Hindlimb muscle (tissue), 1 donor: ENCODE measurements around the gene PHC2. TPM values are rescaled to one million over a fixed set of nuclear protein-coding genes. Genes with fewer than 3 reads are reported as not detected.

ENCODE experiments used
- DNase-seq: peaks from one replicate; pipeline ENCODE4 v3.0.0-alpha.2; 2013
- polyA plus RNA-seq: library from polyadenylated mRNA; unstranded; fragments of 120-200 nt; gene quantifications from one replicate; pipeline ENCODE4 v1.2.1, GENCODE V29; 2013; ENCODE audit not compliant: insufficient read length

PHC2 gene
- polyA plus RNA-seq, 1 donor: 77.9 TPM

DNA sequence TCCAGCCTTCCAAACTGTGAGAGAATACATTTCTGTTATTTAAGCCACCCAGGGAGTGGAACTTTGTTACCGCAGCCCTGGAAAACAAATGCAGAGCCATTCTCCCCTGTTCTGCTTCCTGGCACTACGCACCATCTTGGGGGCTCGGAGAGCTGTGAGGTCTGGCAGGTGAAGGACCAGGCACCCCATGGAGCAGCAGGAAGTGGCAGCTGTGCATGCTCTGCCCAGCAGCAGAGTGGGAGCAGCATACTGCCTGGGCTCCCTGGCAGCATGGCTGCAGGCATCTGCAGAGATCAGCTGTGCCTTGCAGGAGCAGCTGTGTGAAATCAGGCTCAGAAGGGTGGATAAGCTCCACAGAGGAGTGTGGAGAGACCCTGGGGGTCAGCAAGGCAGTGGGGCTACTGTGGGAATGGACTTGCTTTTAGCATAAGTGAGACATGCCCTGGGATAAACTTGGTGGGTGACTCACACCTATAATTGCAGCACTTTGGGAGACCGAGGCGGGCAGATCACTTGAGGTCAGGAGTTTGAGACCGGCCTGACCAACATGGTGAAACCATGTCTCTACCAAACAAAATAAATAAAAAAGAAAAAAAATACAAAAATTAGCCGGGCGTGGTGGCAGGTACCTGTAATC is 23.9 kb upstream of the PHC2 start:
- DNase-seq: no peak

DNA sequence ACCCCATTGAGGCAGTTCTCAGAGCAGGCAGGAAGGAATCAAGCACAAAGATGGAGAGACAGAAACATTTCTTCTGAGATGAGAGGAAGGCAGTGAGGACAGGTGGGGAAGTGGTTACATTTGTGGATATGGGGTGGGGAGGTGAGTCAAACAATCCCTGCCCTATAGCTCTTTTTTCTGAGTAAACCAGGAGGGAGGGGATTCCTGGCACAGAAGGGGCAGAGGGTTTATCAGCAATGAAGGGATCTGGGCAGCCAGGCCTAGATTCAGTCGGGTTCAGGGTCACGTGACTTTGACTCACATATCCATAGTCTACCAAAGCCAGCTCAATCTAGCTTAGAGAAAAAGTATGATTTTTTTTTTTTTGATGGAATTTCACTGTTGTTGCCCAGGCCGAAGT is 15.7 kb upstream of the PHC2 start:
- DNase-seq: no peak

DNA sequence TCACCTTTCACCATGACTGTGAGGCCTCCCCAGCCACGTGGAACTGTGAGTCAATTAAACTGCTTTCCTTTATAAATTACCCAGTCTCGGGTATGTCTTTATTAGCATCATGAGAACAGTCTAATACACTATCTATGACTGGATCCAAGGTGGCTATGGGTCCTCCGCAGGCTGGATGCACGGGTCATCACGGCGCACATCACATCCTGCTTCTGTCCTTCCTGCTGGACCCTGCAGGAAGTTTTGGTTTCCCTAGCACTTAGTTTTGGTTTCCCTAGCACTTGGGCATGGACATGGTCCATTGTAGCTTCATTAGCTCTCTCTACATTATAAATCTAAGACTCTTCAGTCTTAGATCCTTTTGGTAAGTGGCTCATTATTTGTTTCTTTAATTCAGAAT is 14.2 kb upstream of the PHC2 start:
- no peak for DNase-seq

DNA sequence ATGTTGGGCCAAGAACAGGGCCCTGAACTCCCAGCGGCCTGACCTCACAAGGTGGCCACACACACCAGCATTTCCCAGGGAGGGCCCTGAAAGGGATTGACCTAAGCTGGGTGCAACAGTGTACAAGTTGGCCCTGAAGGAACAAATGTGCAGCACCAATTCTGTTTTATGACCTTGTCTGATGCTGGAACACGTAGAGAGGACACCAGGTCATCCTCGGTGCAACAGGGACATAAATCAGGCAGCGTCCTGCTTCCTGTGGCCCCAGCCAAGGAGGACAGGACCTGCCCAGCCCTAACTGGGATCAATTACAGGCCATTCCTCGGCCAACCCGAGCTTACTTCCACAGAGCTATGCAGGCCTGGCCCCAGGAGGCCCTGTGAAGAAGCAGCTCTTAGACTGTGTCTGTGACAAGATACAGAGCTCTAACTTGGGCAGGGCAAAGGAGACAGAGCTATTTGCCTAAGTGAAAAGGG is 12.8 kb upstream of the PHC2 start:
- peak; percentile 28 for DNase-seq

DNA sequence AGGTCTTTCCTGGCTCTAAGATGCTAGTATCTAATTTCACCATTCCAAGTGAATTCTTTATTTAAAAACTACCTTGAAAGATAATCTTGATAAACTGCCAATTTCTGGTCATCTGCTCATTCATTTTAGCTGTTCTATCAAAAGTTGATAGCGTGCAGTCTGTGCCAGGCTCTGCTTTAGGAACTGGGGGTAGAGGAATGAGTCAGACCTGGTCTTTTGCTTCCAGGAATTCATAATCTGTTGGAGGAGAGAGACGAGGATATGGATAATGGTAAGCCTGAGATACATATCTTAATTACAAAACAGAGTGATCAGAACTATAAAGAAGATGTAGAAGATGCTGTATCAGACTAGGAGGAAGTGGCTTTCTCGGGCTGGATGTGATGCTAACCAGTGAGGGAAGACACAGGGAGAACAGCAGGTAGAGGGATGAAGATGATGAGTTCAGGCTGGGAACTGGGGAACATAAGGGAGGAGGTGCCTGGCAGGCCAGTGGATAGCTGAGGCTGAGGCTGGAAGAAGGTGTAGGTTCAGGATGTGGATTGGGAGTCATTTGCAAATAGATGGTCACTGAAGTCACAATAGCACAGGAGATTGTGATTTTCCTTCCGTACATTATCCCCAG is 12.3 kb upstream of the PHC2 start:
- DNase-seq: no peak

DNA sequence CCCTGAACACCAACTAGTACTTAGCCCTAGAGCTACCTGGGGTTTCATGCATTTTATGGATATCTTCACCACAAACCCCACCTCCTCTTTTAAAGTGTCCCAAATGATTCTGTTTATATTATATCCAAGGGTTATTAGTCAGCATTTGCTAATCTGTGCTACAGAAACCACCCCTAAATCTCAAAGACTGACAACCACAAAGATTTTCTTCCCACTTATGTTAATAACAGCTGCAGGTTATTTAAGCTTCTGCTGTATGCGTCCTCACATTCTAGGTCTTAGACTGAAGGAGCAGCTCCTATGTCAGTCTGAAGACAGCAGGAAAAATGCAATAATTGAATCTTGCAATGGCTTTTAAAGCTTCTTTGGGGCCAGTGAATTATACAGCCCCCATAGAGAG is 11.2 kb upstream of the PHC2 start:
- DNase-seq: no peak

DNA sequence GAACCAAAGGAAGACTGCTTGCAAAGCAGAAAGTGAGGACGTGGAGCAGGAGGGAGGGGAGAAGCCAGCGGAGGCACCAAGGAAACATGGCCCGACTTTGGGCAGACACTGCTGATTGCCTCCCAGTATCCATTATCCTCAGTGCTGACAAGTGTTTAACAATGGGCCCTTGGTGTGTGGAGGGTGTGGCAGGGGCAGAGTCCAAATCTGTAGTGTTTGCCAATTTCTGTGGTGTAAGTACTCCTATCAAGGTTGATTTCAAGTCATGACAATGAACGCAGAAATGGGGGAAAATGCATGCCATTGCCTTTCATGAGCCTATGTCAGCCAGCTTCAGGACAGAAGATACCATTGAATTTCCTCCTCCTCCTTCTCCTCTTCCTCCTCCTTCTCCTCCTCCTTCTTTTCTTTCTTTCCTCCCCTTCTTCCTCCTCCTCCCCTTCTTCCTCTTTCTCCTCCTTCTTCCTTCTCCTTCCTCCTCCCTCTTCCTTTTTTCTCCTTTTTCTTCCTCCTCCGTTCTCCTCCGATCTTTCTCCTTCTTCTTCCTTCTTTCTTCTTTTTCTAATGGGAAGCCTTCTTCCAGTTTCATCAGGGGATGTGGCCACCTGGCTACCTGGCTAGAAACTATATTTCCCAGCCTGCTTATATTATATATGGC is 10.3 kb upstream of the PHC2 start:
- no peak for DNase-seq

DNA sequence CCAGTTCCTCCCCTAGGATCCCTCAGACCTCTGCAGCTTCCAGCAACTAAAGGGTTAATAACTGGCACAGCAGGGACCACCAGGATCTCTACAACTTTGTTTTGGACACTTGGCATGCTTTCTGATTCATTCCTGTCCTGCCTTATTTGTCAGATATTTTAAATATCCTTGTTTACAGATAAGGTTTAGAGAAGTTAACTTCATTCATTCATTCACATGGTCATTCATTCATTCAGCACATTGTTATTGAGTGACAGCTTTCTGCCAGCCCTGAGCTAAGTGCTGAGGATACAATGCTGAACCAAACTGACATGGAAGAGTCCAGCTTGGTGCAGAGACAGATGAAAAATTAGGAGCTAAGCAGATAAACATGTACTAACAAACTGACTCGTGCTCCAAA is 8.8 kb upstream of the PHC2 start:
- DNase-seq: no peak

DNA sequence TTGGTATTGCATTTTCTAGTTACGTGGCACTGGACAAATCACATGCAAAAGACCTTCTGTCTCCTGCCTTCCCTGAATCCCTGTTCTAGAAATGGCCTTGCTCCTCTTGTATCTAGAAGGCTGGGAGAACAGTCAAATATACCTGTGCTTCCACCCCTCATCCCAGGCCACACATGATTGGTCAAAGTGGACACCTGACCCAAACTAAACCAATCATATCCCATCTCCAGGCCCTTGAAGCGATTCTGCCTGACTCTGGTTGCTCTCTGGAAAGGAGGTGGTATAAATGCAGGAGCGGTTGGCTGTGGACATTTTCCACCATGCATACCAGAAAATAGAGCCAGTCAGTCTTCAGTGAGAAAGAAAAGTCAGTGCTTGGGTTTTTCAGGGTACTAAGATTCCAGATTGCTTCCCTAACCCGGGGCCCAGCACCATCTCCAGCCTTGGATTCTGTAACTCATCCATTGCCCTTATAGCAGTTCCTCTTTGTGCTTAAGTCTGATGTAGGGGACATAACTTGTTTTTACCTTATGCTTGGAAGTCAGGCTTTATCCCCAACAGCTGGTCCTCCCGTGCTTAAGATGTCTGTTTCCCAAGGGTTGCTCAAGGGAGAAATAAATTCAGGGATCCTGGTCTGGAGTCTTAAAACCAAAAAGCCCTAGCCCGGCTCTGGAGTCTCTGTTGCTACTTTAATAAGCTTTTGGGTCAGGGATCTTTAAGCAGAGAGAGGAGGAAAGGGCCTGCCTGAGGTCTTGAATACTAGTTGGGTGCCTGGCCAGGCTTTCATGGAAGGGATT is 7.7 kb upstream of the PHC2 start:
- no peak for DNase-seq

DNA sequence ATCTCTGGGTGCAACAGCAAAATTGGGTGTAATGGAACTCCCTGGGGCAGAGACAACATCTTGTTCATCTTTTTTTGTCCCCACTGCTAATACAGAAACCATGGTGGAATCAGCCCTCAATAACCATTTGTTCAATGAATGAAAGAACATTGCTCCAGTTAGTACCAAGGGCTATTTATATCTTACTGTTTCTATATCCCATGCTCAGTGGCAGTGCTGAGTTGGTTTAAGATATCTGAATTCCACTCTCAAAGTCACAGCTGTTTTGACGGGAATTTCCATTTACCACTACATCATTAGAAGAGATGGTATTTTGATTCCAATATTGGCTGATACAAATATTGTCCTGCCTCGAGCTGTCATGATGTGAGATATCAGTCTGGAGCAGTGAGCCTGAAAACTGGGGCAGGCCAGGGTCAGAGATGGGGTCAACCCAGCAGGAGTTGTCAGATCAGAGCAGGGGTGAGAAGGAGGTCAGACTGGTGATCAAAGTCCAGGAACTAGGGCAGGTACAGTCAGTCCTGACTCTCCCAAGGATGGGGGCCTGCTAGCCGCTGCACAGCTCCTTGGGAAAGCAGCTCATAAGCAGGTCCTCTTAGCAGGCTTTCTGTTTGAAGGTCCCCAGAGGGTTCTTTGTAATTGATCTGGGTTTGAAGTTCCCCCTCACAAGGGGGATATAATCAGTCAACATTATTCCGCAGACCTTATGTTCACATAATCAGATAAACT is 5.8 kb upstream of the PHC2 start:
- no peak for DNase-seq

DNA sequence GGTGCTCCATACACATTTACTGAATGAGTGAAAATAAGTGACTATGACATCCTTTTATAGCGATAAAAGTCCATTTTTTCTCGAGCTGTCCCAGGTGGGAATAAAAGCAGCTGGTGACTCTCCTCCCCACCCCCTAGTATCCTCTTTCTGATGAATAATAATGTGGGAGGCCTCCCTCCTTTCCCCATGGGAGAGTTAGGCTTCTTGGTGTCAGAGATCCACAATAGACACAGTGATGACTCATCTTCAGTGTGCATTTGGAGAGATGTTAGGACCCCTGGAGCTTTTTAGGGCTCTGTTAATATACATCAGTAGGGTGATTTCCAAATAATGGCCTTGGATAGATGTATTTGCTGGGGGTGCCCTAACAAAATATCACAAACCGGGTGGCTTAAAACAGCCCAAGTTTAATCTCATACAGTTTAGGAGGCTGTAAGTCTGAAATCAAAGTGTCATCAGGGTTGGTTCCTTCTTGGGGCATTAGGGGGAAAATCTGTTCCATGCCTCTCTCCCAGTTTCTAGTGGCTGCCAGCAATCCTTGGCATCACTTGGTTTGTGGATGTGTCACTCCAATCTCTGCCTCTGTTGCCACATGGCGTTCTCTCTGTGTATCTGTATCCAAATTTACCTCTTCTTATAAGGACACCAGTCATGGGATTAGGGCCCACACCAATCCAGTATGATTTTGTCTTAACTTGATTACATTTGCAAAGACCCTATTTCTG is 4.4 kb upstream of the PHC2 start:
- DNase-seq: no peak

DNA sequence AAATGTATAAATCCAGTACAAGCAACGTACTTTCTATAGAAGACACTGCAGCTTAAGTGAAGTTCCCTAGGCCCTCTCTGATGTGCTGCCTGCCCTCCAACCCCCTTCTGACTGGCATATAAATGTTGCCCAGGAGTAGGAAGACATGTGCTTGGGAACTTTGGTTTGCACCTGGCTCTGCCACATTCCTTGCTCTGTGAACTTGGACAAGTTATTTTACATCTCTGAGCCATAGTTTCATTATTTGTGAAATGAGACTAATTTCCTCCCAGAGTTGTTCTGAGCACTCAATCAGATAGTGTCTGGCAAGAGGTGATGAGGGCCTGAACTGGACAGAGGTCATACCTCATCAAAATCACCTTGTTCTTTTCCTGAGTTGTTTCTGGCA is 3.5 kb upstream of the PHC2 start:
- DNase-seq: no peak

DNA sequence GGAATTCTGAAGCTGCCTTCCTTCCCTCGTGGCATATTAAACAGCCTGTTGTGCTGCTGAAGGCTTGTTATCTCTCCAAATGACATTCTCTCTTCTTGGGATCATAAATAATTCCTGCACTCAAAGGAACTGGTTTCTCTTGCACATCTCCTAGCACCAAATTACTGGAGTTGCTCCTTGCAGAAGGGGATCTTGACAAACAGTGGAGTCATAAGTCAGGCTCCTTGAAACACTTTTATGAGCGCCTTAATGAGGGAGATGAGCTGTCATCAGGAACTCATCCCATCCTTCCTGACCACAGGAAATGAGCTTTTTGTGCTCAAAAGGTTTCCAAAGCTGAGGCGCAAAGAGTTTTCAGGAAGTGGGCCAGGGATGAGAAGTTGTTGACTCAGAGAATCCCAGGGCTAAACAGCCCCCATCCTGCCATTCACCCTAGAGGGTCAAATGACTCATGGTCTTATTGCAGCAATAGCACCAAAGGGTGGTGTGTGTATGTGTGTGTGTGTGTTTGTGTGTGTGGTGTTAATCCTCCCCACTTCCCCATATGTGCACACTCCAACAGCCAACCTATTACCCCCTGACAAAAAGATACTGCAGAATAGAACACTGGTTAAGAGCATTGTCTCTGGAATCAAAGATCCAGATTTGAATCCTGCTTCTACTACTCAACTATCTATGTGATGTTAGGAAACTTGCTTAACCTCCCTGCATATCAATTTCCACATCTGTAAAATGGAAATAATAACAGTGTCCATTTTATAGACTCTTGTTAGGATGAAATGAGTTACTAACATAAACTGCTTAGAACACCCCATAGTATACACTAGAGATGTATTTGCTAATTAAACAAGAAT is 2.8 kb upstream of the PHC2 start:
- DNase-seq: peak; percentile 21

DNA sequence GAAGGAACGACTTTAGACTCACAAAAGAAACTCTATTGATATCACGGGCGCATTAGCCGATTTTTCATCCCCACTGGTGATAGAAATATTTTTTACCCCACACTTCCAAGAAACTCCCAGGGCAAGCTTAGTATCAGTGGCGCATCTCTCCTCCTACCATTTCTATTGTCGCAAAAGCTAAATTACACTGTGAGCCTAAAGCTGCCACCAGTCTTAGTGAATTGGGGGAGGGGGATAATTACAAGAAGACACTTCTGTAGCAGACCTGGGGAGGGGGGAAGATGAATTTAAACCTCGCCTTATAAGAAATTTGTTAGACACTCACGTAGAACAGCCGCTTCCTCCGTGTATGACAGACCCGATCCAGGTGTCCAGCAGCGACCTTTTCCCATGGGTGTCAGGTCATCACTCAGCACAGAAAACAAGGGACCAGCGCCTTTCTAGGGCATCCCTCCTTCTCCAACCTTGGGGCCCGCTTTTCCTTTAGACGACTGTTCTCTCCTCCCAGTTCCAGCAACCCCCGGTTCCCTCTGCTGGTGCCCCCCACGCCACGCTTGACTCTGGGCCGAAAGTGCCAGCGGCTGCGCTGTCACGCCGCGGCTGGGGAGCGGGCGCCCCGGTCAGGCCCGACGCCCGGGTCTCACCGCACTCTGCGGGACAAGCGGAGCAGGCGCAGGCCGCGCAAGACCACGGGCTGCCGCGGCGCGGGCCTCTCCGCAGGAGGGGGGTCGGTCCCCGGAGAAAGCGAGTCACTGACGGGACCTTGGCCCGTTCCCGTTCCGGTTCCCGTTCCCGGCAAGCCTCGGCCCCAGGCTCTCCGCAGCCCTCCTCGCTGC is 821 bp downstream of the PHC2 start:
- DNase-seq: peak; percentile 45

DNA sequence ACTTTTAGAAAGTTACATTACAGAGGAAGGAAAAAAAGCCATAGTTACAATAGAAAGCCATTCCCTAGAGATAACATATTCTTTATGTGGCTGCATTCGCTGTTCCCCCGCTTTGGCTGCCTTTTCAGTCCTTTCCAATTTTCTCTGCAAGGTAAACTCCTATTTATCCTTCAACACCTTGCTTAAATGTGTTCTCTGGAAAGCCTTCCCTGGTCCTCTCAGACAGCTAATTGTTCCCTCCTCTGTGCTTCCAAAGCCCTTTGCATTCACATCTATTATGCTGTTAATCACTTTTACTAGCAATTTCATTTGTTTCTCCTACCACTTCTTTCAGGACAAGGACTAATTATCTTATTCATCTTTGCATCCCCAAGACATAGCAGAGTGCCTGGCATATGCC is 1.6 kb downstream of the PHC2 start:
- DNase-seq: no peak

DNA sequence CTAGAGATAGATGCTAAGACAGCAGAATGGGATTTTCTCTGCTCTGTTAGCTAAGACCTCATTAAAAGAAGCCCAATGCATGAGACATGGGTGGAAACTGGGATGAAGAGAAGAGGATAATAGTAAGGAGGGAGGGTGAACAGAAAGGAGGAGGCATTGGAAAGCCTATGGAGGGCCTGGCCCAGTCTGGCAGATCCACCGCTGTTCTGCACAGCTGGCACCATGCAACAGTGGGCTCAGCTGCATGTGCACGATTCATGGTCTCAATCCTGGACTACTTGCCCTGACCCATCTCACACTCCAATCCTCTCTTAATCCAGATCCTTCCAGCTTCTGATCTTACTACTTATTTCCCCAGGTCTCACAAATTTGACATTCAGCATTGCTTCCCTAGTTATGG is 2.2 kb downstream of the PHC2 start:
- no peak for DNase-seq

DNA sequence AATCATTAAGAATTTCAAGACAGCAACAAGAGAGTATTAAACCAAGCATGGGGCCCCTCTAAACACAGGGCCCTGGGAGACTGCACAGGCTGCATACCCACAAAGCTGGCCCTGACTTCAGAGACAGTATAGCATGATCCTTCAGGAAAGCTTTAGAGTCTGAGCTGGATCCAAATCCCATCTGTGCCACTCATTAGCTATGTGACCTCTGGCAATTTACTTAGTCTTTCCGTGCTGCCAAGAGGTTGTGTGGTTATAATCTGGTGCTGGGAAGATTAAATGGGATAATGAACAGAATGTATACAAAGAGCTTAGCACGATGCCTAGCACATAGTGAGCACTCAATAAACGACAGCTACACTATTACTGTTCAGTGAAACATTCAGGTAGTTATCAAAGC is 4.0 kb downstream of the PHC2 start:
- no peak for DNase-seq

DNA sequence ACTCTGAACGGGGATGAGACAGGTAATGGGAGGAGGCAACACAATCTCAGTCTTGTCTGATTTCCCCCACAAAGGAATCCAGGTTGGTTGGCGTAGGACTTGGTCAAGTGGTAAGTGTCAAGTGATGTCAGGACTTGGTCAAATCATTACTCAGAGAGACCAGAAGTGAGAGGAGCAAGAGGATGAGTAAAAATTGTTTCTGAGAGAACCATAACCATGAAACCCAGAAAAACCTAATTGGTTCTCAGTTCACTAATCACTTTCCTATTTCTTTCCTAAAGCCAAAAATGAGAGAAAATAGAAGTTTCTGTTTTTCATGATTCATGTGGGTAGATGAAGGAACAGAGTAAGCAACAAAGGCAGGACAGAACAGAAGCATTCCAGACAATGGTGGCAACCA is 5.0 kb downstream of the PHC2 start:
- DNase-seq: no peak

DNA sequence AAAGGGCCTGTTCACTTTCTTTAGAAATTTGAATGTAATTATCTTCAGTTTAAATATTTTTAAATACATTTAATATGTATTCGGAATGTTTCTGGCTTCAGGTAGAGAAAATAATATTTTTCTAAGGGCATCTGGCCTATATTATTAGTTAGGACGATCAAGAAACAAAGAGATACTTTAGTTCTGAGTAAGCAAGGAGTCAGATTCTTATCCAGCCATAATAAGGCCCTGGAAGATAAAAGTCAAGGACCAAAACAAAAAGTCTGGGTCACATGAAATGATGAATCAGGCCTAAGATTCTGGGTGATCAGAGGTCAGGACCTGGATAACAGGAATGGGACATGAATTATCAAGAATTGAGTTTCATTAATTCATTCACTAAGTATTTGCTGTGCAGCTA is 6.3 kb downstream of the PHC2 start:
- DNase-seq: no peak

DNA sequence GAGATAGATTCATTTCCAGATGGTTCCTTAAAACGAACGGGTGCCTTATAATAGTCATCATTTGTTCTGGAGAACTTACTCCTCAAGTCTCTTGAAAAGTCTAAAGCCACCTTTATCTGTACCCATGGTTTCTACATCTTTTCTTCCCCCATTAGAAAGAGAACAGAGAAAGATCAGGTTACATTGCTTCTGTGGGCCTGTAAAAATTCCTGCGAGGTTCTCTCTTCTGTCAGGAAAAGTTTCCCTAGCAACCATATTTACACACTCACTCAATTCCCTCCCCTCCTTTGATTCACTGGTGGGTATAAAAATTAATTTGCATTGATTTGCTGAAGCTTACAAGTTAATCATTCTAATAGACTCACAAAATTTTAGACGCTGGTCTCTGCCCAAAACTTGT is 6.7 kb downstream of the PHC2 start:
- no peak for DNase-seq
